GM12865 (cell line): ENCODE results near the gene PPIP5K2.
"Not testable (repeated sequence)": the region's sequence is repeated elsewhere in the genome, so short reads cannot be mapped to it uniquely, and the experiment has no call there.

Experiments used
- DNase-seq: peaks from one replicate; pipeline ENCODE4 v3.0.0; 2010; ENCODE audit warnings: low read depth
- H3K4me3 ChIP-seq: 2 replicates; pipeline ENCODE4 v1.5.1; 2011; ENCODE audit warnings: mild to moderate bottlenecking, low read depth, low read length, control low read depth
- CTCF ChIP-seq: IDR thresholded peaks from 2 replicates; pipeline ENCODE4 v1.5.1; 2011; ENCODE audit warnings: low read length, control low read depth, low read depth, inconsistent platforms; ENCODE audit not compliant: insufficient read depth; ENCODE audit errors: missing control alignments

PPIP5K2 gene

GRCh38 chr5:103166706-103167105, 46.6 kb downstream of the PPIP5K2 start:
- H3K4me3 ChIP-seq, result no peak overlapping the region
- TF ChIP-seq CTCF, result no peak
- DNase-seq, result no peak

- DNase-seq, result no peak
- no peak for TF ChIP-seq CTCF
- no peak overlapping the region for H3K4me3 ChIP-seq
Observed at GRCh38 chr5:103174147-103174546, 54.0 kb downstream of the PPIP5K2 start.

- DNase-seq, result no peak
- no peak overlapping the region for H3K4me3 ChIP-seq
- no peak for TF ChIP-seq CTCF
Observed at GRCh38 chr5:103177543-103177942, 57.4 kb downstream of the PPIP5K2 start.

- no peak for DNase-seq
- no peak for TF ChIP-seq CTCF
- H3K4me3 ChIP-seq, result no peak overlapping the region
Observed at GRCh38 chr5:103178167-103178566, 58.1 kb downstream of the PPIP5K2 start.

DNA sequence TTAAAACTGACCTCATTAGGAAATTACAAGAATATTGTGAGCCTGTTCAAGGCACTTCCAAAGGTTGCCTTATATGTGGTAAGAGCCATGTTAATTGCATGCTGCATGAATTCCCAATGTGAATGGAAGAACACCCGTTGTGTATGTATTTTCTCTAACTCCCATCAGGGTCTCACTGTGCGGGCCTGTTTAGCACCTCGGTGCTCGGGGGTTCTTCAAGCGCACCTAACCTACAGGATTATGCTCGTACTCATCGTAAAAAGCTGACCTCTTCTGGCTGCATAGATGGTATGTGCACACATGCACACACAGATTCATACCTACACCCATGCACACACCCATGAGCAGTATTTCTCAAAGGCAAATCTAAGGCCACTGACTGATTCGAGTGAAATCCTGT, 66.1 kb downstream of the PPIP5K2 start:
- no peak for TF ChIP-seq CTCF
- DNase-seq, result no peak
- no peak overlapping the region for H3K4me3 ChIP-seq

DNA sequence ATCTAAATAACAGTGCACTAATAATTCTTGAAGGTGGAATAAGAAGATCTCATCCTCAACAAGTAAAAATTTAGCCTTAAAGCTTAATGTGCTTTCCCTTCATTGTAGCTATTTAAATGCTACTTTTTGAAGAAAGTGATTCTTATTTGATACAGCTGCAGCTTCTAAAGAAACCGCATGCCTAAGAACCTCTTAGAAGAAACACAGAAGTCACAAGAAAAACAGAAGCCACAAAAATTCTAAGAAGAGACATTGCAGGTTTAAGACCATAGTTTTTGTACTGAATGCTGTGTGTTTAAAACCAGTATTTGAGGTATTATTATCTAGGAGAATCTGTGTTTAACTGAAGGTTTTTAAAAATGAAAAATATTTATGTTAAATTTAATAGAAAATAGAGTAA, 68.3 kb downstream of the PPIP5K2 start:
- no peak overlapping the region for H3K4me3 ChIP-seq
- no peak for DNase-seq
- no peak for TF ChIP-seq CTCF

- TF ChIP-seq CTCF, result no peak
- no peak for DNase-seq
- no peak overlapping the region for H3K4me3 ChIP-seq
Observed at GRCh38 chr5:103203226-103203625, 83.1 kb downstream of the PPIP5K2 start.

DNA sequence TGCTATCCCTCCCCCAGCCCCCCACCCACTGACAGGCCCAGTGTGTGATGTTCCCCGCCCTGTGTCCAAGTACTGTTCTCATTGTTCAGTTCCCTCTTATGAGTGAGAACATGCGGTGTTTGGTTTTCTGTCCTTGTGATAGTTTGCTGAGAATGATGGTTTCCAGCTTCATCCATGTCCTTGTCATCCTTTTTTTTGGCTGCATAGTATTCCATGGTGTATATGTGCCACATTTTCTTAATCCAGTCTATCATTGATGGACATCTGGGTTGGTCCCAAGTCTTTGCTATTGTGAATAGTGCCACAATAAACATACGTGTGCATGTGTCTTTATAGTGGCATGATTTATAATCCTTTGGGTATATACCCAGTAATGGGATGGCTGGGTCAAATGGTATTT, 84.9 kb downstream of the PPIP5K2 start:
- DNase-seq, H3K4me3 ChIP-seq: not testable (repeated sequence)
